HG03432 (cell line): ENCODE measurements around the gene LLGL1.
"Not testable (repeated sequence)": the region's sequence is repeated elsewhere in the genome, so short reads cannot be mapped to it uniquely, and the experiment has no call there.

ENCODE experiments used
- ATAC-seq: cut with Tn5 transposase; IDR thresholded peaks from one replicate; pipeline ENCODE4 v1.9.1; 2021; ENCODE audit warnings: mild to moderate bottlenecking, moderate library complexity; ENCODE audit not compliant: unreplicated experiment

The LLGL1 gene

GRCh38 chr17:18191967-18192366, 33.5 kb upstream of the LLGL1 start:
- ATAC-seq = no peak

- no peak for ATAC-seq
Measured at GRCh38 chr17:18194394-18194793, 31.0 kb upstream of the LLGL1 start.

GRCh38 chr17:18194804-18195203, 30.6 kb upstream of the LLGL1 start:
- no peak for ATAC-seq

GRCh38 chr17:18195246-18195645, 30.2 kb upstream of the LLGL1 start:
- ATAC-seq = no peak

GRCh38 chr17:18197535-18198194, 27.8 kb upstream of the LLGL1 start:
- no peak for ATAC-seq

GRCh38 chr17:18198530-18198929, 26.9 kb upstream of the LLGL1 start:
- ATAC-seq = no peak

- ATAC-seq = no peak
Measured at GRCh38 chr17:18201108-18201507, 24.3 kb upstream of the LLGL1 start.

- ATAC-seq = no peak
Measured at GRCh38 chr17:18203308-18203707, 22.1 kb upstream of the LLGL1 start.

GRCh38 chr17:18205861-18206260, 19.6 kb upstream of the LLGL1 start:
- no peak for ATAC-seq

- ATAC-seq = no peak
Measured at GRCh38 chr17:18206962-18207361, 18.5 kb upstream of the LLGL1 start.

GRCh38 chr17:18208092-18208491, 17.3 kb upstream of the LLGL1 start:
- no peak for ATAC-seq

GRCh38 chr17:18213666-18214270, 11.7 kb upstream of the LLGL1 start:
- no peak for ATAC-seq

- ATAC-seq = not testable (repeated sequence)
Measured at GRCh38 chr17:18216906-18217305, 8.5 kb upstream of the LLGL1 start.

- ATAC-seq = peak; percentile 52
Measured at GRCh38 chr17:18217412-18218015, 7.9 kb upstream of the LLGL1 start.

- no peak for ATAC-seq
Measured at GRCh38 chr17:18218756-18219415, 6.5 kb upstream of the LLGL1 start.

- no peak for ATAC-seq
Measured at GRCh38 chr17:18224053-18224386, 1.4 kb upstream of the LLGL1 start.

GRCh38 chr17:18224387-18225120, 881 bp upstream of the LLGL1 start:
- no peak for ATAC-seq

- peak; percentile 26 for ATAC-seq
Measured at GRCh38 chr17:18225642-18226283, 328 bp downstream of the LLGL1 start.

GRCh38 chr17:18226284-18226945, 980 bp downstream of the LLGL1 start:
- no peak for ATAC-seq

GRCh38 chr17:18227635-18228034, 2.2 kb downstream of the LLGL1 start:
- no peak for ATAC-seq
